Measurements from ENCODE around the gene KIRREL3.
"Not testable (repeated sequence)": the region's sequence is repeated elsewhere in the genome, so short reads cannot be mapped to it uniquely, and the experiment has no call there.

KIRREL3 gene

GRCh38 chr11:126390272-126390867, 610.2 kb downstream of the KIRREL3 start:
- DNase-seq = no peak

GRCh38 chr11:126387857-126388256, 612.7 kb downstream of the KIRREL3 start:
- no peak for DNase-seq

GRCh38 chr11:126386729-126387071, 613.9 kb downstream of the KIRREL3 start:
- DNase-seq = not testable (repeated sequence)

- no peak for DNase-seq
These were observed 614.4 kb downstream of the KIRREL3 start for GRCh38 chr11:126385991-126386728.

GRCh38 chr11:126384449-126385070, 616.0 kb downstream of the KIRREL3 start:
- DNase-seq = no peak

GRCh38 chr11:126383339-126384335, 616.9 kb downstream of the KIRREL3 start:
- no peak for DNase-seq

- not testable (repeated sequence) for DNase-seq
These were observed 617.9 kb downstream of the KIRREL3 start for GRCh38 chr11:126382641-126383040.

GRCh38 chr11:126381960-126382359, 618.6 kb downstream of the KIRREL3 start:
- not testable (repeated sequence) for DNase-seq

- no peak for DNase-seq
These were observed 619.7 kb downstream of the KIRREL3 start for GRCh38 chr11:126380909-126381308.

GRCh38 chr11:126378763-126379162, 621.8 kb downstream of the KIRREL3 start:
- no peak for DNase-seq

GRCh38 chr11:126375726-126376125, 624.8 kb downstream of the KIRREL3 start:
- DNase-seq = no peak

- not testable (repeated sequence) for DNase-seq
These were observed 625.8 kb downstream of the KIRREL3 start for GRCh38 chr11:126374562-126375300.

- DNase-seq = not testable (repeated sequence)
These were observed 627.0 kb downstream of the KIRREL3 start for GRCh38 chr11:126373389-126374066.

All from NCI-H510A (cell line).